CD4-positive, alpha-beta T cell treated with Interleukin-21 for 1 hour (primary cell): ENCODE results near the gene IGHMBP2.

Source experiments
- DNase-seq: peaks from one replicate; pipeline ENCODE4 v3.0.0-alpha.2; 2020

The IGHMBP2 gene

GRCh38 chr11:68941324-68942094 is 37.8 kb downstream of the IGHMBP2 start:
- DNase-seq = no peak

DNA sequence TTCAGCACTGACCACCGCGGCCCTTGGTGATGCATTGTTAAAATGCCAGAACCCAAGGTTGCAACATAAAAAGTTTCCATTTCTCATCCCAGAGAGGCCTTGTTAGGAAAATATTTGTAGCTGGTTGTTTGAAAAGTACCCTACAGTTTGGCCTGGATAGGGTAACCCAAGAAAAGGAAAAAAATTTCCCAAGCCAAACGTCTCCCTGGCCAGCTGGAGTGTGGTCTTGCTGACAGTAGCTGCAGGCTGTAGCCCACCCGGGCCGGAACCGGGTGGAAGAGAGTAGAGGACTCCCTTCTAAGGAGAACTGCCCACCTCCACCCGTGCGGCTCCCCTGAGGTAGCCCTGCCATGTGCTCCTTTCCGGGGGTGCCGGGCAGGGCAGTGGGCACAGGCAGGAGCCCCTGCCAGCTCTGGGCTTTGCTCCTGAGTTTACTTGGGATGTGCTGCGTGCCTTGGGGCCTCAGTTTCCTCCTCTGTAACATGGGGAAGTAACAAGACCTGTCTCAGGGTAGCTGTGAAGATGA is 38.5 kb downstream of the IGHMBP2 start:
- no peak for DNase-seq

DNA sequence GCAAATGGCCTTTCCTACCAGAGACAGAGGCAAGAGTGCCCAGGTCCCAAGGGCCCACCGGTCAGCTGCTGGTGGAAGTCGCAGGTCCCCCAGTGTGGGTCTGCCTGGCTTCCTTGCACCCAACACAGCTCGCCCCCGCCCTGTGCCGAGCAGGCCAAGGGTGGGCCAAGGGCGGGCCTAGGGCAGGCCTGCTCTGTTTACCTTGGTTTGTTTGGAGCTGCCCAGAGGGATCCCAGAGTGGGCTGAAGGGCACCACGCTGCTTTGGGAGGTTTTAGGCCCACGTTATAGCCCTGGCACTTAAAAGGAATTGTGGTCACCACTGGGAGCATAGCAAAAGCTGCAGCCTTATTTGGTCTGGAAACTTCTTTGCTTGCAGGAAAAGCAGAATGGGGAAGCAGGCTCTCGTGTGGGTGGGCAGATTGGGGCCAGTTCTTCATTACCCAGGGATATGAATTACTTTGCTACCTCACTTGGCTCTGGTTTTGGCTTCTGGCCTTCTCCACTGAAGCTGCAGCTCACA is 39.1 kb downstream of the IGHMBP2 start:
- DNase-seq = no peak

DNA sequence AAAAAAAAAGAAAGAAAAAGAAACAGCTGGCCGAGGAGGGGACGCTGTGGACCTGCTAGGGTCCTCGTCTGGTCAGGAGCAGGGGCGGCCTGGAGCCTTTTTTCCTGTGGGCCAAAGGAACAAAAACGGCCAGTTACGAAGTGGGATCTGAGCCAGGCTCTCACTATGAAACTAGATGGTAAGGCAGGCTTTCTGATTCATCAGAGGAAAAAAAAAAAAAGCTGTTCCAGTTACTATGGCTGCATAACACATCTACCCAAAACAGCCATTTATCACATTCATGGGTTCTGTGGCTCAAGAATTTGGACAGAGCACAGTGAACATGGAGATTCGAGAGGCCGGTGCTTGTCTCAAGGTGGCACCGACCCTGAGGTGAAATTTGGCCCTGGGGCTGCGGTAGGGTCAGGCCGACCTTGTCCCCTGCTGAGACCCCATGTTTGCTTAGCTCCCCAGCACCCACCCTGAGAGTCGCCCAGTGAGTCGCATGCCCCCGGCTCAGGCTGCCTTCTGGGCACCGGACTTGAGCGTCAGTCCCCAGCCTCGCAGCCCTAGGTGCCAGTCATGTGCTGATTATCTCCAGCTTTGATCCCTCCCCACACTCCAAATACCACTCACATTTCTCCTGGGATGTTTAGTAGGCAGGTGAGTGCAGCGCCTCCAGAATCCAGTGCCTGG is 42.9 kb downstream of the IGHMBP2 start:
- DNase-seq = no peak

DNA sequence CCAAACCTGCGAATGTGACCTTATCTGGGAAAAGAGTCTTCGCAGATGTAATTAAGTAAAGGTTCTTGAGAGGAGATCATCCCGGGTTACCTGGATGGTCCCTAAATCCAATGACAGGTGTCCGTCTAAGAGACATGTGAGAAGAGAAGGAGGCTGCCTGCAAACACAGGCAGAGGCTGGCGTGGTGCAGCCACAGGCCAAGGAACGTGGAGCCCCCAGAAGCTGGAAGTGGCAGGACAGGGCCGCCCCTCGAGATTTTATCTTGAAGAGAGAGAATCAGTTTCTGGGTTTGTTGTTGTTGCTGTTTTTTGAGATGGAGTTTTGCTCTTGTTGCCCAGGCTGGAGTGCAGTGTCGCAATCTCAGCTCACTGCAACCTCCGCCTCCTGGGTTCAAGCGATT is 43.5 kb downstream of the IGHMBP2 start:
- no peak for DNase-seq

DNA sequence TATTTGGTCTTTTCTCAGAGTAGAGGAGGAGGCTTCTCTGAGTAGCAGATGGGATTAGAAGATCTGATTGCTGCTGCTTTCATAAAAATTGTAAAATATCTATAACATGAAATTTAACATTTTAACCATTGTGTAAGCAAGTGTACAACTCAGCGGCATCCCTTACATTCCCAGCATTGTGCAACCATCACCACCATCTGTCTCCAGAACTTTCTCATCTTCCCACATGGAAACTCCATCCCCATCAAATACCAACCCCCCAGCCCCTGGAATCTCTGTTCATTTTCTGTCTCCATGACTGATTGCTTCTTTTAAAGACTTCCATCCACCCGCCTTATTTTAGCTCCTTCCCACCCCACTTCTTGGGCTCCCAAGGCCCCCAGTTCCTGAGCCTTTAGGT is 44.8 kb downstream of the IGHMBP2 start:
- DNase-seq = no peak

DNA sequence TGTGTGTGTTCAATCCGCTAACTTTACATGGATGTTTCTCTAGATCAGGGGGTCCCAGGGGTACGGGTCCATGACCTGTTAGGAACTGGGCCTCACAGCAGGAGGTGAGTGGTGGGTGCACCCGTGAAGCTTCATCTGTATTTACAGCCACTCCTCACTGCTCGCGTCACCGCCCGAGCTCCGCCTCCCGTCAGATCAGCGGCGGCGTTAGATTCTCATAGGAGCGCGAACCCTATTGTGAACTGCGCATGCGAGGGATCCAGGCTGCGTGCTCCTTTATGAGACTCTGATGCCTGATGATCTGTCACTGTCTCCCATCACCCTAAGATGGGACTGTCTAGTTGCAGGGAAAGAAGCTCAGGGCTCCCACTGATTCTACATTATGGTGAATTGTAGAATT is 45.2 kb downstream of the IGHMBP2 start:
- DNase-seq = no peak

DNA sequence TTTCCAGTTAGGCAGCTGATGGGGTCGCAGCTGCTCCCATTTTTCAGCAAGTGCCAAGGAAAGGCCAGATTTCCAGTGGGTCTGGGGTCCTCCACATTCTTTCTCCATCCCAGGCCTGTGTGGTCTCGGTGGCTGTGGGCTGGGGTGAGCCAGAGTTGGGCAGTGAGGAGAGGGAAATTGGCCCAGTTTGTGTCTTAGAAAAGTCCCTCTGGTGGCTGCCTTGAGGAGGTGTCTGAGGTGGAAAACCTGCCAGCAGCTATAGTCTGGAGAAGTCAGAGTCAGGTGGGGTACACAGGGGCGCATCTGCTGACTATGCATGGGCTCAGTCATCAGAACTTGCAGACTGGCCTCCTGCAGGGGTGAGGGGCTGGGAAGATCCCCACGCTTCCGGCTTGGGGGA is 46.6 kb downstream of the IGHMBP2 start:
- no peak for DNase-seq

GRCh38 chr11:68950762-68951161 is 47.1 kb downstream of the IGHMBP2 start:
- no peak for DNase-seq

DNA sequence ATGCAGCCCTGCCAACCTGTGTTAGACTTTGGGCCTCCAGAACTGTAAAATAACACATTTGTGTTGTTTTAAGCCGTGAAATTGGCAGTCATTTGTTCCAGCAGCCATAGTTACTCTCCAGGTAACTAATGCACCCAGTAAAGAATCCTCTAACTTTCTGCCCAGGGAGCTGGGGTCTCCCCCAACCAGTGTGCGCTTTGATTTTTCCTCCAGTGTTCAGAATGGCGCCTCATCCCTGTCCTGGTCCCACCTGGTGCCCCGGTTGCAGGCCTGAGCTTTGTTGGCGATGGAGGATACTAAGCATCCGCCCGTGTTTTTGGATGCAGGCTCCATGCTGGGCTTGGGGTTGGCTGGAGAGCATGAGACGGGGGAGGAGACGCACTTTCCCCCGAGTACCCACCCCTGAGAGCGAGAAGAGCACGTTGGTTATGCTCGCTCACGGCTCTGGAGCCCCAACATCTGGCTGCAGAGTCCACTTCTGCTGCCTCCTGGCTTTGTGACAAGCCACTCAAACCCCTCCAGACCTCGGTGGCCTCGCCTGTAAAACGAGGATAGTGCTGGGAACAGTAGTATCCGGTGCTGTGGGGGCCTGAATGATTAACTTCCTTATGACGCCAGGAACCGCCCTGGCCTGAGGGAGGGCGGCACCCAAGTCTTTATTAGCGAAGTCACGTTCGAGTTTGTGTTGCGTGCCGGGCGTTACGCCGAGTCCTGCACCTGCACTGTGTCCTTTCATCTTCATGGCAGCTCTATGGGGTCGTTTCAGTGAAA is 51.3 kb downstream of the IGHMBP2 start:
- no peak for DNase-seq

DNA sequence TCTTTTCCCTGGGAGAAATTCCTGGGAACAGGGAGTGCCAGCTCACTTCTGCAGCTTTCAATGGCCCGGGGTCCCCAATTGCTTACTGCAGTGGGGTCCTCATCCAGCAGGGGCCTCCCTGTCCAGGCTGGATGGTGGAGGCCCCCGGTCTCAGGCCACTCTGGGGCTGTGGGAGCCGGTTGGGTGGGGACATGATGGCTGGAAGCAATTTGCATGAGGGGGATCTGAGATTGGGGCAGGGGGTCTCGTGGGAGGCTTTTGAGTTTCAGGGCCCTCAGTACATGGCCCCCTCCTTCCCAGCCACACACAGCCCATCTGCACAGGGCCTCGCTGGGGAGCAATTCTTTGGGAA is 51.9 kb downstream of the IGHMBP2 start:
- no peak for DNase-seq

DNA sequence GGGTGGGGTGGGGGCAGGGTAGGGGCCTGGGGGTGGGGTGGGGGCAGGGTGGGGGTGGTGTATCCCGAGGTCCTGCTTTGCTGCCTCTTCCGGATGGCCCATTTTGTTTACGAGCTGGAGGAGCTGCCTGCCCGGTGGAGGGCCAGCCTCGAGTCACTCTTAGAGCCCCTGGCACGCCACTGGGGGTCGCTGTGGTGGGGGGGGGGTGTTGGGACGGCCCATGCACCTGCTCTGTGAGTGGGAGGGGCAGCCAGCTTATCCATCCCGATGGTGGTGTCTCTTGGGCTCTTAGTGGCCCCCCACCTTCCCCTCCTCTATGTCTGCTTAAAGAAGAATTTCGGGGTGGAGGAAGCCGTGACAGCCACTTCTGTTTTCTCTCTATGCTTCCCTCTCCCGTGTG is 52.5 kb downstream of the IGHMBP2 start:
- DNase-seq = peak; percentile 34

DNA sequence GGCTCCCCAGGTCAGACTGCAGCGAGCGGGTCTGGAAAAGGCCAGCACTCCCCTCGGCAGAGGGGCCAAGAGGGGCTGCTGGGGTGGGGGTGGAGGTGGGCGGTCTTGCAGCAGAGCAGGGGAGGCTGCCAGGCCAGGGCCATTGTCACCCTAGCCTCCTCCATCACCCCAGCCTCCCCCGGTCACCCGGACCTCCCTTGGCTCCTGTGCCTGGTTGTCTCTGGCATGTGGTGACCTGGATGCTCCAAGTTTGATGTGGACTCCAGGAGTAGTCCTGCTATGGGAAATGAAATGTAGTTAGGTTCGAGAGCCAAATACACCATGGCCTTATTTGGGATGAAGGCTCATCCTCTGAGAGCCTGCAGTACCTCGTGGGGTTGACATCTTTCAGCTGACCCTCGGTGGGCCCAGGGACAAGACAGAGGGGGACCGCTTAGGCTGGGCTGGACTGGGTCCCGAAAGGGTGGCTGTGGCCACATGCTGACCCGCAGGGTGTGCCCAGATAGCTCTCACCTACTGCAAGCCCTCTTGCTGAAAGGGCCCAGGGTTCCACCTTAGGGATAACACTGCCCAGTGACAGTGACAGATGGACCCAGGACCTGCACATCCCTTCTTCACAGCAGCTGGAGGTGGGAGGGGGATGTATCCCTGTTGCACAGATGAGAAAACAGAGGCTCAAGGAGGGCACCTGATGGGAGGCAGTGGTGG is 53.0 kb downstream of the IGHMBP2 start:
- DNase-seq = no peak

- DNase-seq = no peak
These were observed 54.5 kb downstream of the IGHMBP2 start for GRCh38 chr11:68958211-68958610.

GRCh38 chr11:68959465-68960293 is 56.0 kb downstream of the IGHMBP2 start:
- no peak for DNase-seq

GRCh38 chr11:68960294-68961071 is 56.8 kb downstream of the IGHMBP2 start:
- no peak for DNase-seq

DNA sequence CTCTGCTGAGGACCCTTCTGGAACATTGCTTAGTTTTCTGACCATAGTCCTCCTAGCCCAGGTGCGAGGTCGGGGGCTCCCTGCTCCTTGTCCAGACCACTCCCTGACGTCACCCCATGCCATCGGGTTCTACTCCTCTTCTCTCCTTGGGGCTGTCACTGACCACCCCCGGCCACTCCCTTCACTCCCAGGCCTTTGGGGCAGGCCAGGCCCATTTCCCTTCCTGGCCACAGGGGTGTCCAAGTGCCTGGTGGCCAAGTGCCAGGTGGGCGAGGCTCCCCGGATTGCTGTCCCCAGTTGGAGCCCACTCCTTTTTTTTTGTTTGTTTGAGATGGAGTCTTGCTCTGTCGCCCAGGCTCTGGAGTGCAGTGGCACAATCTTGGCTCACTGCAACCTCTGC is 57.6 kb downstream of the IGHMBP2 start:
- no peak for DNase-seq

DNA sequence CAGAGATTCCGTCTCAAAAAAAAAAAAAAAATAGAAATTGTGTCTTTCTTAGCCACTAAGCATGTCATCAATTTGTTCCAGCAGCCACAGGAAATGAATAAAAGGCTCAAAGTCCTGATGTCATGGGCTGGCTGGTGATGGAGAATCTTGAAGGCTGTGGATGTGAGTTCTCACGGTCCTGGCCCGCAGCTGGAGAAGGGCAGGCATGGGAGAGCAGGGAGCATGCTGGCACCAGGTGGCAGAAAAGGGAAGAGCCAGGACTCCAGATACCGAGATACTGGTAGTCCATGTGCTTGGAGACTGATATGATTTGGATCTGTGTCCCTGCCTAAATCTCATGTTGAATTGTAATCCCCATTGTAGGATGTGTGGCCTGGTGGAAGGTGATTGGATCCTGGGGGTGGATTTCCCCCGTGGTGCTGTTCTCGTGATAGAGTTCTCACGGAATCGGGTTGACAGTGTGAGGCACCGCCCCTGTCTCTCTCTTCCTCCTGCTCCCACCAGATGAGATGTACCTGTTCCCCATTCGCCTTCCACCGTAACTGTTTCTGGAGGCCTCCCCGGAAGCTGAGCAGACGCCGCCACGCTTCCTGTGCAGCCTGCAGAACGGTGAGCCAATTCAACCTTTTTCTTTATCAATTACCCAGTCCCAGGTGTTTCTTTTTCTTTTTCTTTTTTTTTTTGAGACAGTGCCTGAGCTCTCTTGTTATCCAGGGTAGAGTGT is 59.0 kb downstream of the IGHMBP2 start:
- peak; percentile 57 for DNase-seq

GRCh38 chr11:68963779-68964178 is 60.1 kb downstream of the IGHMBP2 start:
- no peak for DNase-seq
